Activated CD8-positive, alpha-beta T cell treated with anti-CD3 and anti-CD28 coated beads for 36 hours (primary cell): Measurements from ENCODE around the gene SUGCT. TPM values are rescaled to one million over a fixed set of nuclear protein-coding genes. Genes with fewer than 3 reads are reported as not detected.
"Not testable (repeated sequence)": the region's sequence is repeated elsewhere in the genome, so short reads cannot be mapped to it uniquely, and the experiment has no call there.

Experiments
- ATAC-seq: fragments of 200-7000 bp; cut with Tn5 transposase; one replicate; pipeline ENCODE4 v1.10.0; 2021; ENCODE audit warnings: mild to moderate bottlenecking, moderate library complexity
- CTCF ChIA-PET: fragments of 350-600 bp; sonication (Branson Sonifier 250); formaldehyde crosslinking; loops from one replicate; lab custom pipeline; 2021; ENCODE audit warnings: antibody characterized with exemption; lab: Charles Lee
- POLR2A ChIA-PET: fragments of 350-600 bp; sonication (Branson Sonifier 250); formaldehyde crosslinking; loops from one replicate; lab custom pipeline; 2021; ENCODE audit warnings: antibody characterized with exemption; lab: Charles Lee
- DNase-seq: peaks from one replicate; pipeline ENCODE4 v3.0.0-alpha.2; 2020
- H3K27ac Mint-ChIP-seq: one replicate; pipeline ENCODE4 v1.8.0; 2021; ENCODE audit warnings: mild to moderate bottlenecking, mixed read lengths
- H3K27me3 Mint-ChIP-seq: one replicate; pipeline ENCODE4 v1.8.0; 2021; ENCODE audit warnings: mixed read lengths
- H3K36me3 Mint-ChIP-seq: one replicate; pipeline ENCODE4 v1.8.0; 2021; ENCODE audit warnings: low read depth, mixed read lengths
- H3K4me1 Mint-ChIP-seq: one replicate; pipeline ENCODE4 v1.8.0; 2021; ENCODE audit warnings: low read depth, mixed read lengths
- H3K4me3 Mint-ChIP-seq: one replicate; pipeline ENCODE4 v1.8.0; 2021; ENCODE audit warnings: mild to moderate bottlenecking, moderate library complexity, mixed read lengths
- H3K9me3 Mint-ChIP-seq: one replicate; pipeline ENCODE4 v1.8.0; 2021; ENCODE audit warnings: mixed read lengths
- intact Hi-C: fragments of 100-400 bp; cut with micrococcal nuclease; formaldehyde crosslinking; loops from one replicate; pipeline ENCODE4 v1.10.0; 2022
- total RNA-seq, 2 experiments: library from RNA; stranded (reverse); gene quantifications; one replicate each; pipeline ENCODE4 v1.2.3, GENCODE V29; 2021
- TF ChIP-seq, protein P1 (sequence below): fragments of 200-600 bp; IDR thresholded peaks from one replicate; pipeline ENCODE4 v1.8.0; 2022; ENCODE audit warnings: antibody characterized with exemption, mild to moderate bottlenecking

SUGCT gene
- total RNA-seq, 2 experiments from 2014 or later, result 1.6 to 2.0 TPM

DNA sequence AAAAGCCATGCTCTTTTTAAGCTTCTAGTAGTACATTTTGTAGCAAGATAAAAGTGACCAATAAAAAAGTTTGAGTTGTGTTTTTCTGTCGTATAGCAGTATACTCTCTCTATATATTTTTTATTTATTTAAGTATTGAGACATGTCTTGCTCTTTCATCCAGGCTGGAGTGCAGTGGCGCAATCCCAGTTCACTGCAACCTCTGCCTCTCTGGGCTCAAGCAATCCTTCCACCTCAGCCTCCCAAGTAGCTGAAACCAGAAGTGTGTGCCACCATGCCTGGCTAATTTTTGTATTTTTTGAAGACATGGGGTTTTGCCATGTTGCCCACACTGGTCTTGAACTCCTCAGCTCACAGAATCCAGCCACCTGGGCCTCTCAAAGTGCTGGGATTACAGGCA is 2.8 kb downstream of the SUGCT start:
- intact Hi-C loops, result no loop called here
- Mint-ChIP-seq H3K9me3 (no peaks in the 10 kb centered on the region), H3K4me3 (no peak overlapping the region), H3K4me1 (peaks cover 4% of the 10 kb centered on the region), H3K27me3 (peaks cover 2% of the 10 kb centered on the region), H3K36me3 (peaks cover 3% of the 10 kb centered on the region), H3K27ac (no peak overlapping the region)
- TF ChIP-seq, protein P1, sequence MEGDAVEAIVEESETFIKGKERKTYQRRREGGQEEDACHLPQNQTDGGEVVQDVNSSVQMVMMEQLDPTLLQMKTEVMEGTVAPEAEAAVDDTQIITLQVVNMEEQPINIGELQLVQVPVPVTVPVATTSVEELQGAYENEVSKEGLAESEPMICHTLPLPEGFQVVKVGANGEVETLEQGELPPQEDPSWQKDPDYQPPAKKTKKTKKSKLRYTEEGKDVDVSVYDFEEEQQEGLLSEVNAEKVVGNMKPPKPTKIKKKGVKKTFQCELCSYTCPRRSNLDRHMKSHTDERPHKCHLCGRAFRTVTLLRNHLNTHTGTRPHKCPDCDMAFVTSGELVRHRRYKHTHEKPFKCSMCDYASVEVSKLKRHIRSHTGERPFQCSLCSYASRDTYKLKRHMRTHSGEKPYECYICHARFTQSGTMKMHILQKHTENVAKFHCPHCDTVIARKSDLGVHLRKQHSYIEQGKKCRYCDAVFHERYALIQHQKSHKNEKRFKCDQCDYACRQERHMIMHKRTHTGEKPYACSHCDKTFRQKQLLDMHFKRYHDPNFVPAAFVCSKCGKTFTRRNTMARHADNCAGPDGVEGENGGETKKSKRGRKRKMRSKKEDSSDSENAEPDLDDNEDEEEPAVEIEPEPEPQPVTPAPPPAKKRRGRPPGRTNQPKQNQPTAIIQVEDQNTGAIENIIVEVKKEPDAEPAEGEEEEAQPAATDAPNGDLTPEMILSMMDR, result no peak
- no peak for DNase-seq
- POLR2A ChIA-PET, result no interaction called here
- ATAC-seq, result no peak
- CTCF ChIA-PET, result interaction anchor here (1.0 kb wide), 1 partner anchor 211 kb away, joined by 3 read pairs; no protein-coding TSS in a partner anchor

DNA sequence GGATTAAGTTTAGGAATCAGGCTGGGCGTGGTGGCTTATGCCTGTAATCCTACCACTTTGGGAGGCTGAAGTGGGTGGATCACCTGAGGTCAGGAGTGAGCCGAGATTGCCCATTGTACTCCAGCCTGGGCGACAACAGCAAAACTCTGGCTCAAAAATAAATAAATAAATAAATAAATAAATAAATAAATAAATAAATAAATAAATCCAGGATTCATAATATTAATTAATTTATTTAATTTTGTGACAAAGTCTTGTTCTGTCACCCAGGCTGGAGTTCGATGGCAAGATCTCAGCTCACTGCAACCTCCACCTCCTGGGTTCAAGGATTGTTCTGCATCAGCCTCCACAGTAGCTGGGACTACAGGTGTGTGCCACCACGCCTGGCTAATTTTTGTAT is 4.2 kb downstream of the SUGCT start:
- DNase-seq (no peak), ATAC-seq (no peak)
- no peak overlapping the region for H3K4me3 Mint-ChIP-seq
- intact Hi-C loops, result no loop called here
- no peak overlapping the region for H3K27ac Mint-ChIP-seq
- H3K27me3 Mint-ChIP-seq, result peaks cover 2% of the 10 kb centered on the region
- no peaks in the 10 kb centered on the region for H3K4me1 Mint-ChIP-seq
- TF ChIP-seq, protein P1, result no peak
- H3K9me3 Mint-ChIP-seq, result no peaks in the 10 kb centered on the region
- ChIA-PET POLR2A (no interaction called here), CTCF (no interaction called here)
- no peaks in the 10 kb centered on the region for H3K36me3 Mint-ChIP-seq

DNA sequence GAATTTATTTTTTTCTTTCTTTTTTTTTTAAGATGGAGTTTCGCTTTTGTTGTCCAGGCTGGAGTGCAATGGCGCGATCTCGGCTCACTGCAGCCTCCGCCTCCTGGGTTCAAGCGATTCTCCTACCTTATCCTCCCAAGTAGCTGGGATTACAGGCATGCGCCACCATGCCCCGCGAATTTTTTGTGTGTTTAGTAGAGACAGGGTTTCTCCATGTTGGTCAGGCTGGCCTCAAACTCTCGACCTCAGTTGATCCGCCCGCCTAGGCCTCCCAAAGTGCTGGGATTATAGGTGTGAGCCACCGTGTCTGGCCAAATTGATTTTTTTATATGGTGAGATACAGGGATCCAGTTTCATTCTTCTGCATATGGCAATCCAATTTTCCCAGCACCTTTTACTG is 5.1 kb downstream of the SUGCT start:
- POLR2A ChIA-PET, CTCF ChIA-PET, DNase-seq, H3K4me1 Mint-ChIP-seq, H3K4me3 Mint-ChIP-seq, intact Hi-C loops, H3K36me3 Mint-ChIP-seq, H3K27ac Mint-ChIP-seq, ATAC-seq, H3K27me3 Mint-ChIP-seq, H3K9me3 Mint-ChIP-seq: not testable (repeated sequence)

DNA sequence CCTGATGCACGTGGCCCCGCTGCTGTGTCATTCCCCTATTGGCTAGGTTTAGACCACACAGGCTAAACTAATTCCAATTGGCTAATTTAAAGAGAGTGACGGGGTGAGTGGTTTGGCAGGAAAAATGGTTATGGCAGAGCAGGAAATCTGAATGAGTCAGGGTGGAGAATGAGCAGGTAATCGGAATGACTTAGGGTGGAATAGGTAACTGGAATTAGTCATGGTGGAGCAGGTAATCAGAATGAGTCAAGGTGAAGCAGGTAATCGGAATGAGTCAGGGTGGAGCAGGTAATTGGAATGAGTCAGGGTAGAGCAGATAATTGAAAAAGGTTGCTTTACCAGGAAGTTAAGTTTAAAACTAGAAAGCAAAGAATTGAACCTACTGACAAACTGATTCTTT is 7.1 kb downstream of the SUGCT start:
- H3K4me3 Mint-ChIP-seq, intact Hi-C loops, H3K27me3 Mint-ChIP-seq, POLR2A ChIA-PET, ATAC-seq, CTCF ChIA-PET, H3K36me3 Mint-ChIP-seq, H3K4me1 Mint-ChIP-seq, DNase-seq, H3K9me3 Mint-ChIP-seq, H3K27ac Mint-ChIP-seq: not testable (repeated sequence)

DNA sequence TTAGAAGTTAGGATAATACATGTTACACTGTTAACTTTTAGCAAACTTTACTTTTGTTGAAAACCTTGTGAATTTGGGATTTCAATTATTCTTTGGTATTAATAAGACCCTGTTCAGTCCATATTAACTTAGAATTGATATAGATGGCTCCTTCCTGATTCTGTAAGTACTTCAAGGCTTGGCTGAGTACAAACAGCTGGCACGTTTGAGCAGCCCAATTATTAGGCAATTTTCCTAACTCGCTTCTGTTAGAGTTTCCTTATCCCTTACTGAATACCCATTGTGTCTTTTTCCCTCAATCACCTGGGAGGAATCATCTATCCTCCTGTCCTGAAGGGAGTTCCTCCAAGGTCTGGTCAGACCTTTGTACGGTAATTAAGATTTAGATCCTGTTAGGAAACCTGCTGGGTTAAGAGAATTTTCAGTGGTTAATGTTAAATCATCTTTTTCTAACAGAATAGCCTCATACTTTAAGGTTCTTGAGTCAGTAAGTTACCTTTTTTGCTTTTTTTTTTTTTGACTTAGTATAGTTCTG is 10.9 kb downstream of the SUGCT start:
- H3K27ac Mint-ChIP-seq, H3K36me3 Mint-ChIP-seq, H3K4me3 Mint-ChIP-seq, DNase-seq, CTCF ChIA-PET, H3K27me3 Mint-ChIP-seq, intact Hi-C loops, ATAC-seq, H3K9me3 Mint-ChIP-seq, H3K4me1 Mint-ChIP-seq: not testable (repeated sequence)
- POLR2A ChIA-PET, result interaction anchor here (0.6 to 0.7 kb wide), 2 partner anchors 382 to 590 kb away, joined by 4 to 5 read pairs; no protein-coding TSS in a partner anchor

DNA sequence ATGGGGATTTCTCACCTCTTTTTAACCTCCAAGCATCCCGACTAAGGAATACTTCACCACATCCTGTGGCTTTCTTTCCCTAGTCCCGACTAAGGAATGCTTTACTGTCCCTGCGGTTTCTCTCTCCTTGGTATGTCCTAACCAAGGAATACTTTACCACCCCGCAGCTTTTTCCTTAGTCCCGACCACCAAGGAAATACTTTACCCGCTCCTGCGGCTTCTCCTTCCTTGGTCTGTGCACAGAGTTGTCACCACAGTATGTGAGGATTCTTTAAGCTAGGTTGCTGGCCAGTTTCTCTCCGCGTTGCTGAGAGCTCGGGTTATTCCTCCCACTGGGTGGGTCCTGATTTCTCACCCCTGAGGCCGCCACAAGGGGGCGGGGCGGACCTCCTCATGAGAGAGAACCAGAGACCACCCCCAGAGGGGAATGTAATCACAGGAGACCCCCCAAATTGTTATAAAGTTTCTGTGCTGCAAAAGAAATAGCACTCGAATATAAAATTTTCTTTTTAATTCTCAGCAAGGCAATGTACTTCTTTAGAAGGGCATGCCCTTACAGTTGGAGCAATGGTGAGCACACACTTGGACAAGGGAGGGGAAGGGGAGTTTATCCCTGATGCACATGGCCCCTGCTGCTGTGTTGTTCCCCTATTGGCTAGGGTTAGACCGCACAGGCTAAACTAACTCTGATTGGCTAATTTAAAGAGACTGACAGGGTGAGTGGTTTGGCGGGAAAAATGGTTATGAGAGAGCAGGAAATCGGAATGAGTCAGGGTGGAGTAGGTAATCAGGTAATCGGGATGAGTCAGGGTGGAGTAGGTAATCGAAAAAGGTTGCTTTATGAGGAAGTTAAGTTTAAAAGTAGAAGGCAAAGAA is 12.8 kb downstream of the SUGCT start:
- peaks cover 5% of the 10 kb centered on the region for H3K27me3 Mint-ChIP-seq
- ATAC-seq, result no peak

DNA sequence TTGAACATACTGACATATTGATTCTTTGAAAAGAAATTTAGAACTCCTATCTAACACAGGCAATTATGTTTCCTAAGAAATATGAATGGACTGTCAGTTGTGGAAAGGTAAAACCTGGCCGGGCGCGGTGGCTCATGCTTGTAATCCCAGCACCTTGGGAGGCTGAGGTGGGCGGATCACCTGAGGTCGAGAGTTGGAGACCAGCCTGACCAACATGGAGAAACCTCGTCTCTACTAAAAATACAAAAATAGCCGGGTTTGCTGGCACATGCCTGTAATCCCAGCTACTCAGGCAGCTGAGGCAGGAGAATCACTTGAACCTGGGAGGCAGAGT is 13.4 kb downstream of the SUGCT start:
- intact Hi-C loops, POLR2A ChIA-PET, CTCF ChIA-PET, H3K27ac Mint-ChIP-seq, H3K27me3 Mint-ChIP-seq, H3K9me3 Mint-ChIP-seq, DNase-seq, H3K36me3 Mint-ChIP-seq, H3K4me1 Mint-ChIP-seq, H3K4me3 Mint-ChIP-seq, ATAC-seq: not testable (repeated sequence)

More for the DNA sequence above, 12.8 kb downstream of the SUGCT start:
- peaks cover 1% of the 10 kb centered on the region for H3K9me3 Mint-ChIP-seq
- H3K27ac Mint-ChIP-seq, result no peak overlapping the region
- POLR2A ChIA-PET, result no interaction called here
- no peak for DNase-seq
- intact Hi-C loops, result no loop called here
- H3K4me1 Mint-ChIP-seq, result no peaks in the 10 kb centered on the region
- CTCF ChIA-PET, result no interaction called here
- no peak overlapping the region for H3K4me3 Mint-ChIP-seq
- no peaks in the 10 kb centered on the region for H3K36me3 Mint-ChIP-seq
- TF ChIP-seq, protein P1, result no peak
